ENCODE results near the gene LPIN3.

Gene LPIN3

DNA sequence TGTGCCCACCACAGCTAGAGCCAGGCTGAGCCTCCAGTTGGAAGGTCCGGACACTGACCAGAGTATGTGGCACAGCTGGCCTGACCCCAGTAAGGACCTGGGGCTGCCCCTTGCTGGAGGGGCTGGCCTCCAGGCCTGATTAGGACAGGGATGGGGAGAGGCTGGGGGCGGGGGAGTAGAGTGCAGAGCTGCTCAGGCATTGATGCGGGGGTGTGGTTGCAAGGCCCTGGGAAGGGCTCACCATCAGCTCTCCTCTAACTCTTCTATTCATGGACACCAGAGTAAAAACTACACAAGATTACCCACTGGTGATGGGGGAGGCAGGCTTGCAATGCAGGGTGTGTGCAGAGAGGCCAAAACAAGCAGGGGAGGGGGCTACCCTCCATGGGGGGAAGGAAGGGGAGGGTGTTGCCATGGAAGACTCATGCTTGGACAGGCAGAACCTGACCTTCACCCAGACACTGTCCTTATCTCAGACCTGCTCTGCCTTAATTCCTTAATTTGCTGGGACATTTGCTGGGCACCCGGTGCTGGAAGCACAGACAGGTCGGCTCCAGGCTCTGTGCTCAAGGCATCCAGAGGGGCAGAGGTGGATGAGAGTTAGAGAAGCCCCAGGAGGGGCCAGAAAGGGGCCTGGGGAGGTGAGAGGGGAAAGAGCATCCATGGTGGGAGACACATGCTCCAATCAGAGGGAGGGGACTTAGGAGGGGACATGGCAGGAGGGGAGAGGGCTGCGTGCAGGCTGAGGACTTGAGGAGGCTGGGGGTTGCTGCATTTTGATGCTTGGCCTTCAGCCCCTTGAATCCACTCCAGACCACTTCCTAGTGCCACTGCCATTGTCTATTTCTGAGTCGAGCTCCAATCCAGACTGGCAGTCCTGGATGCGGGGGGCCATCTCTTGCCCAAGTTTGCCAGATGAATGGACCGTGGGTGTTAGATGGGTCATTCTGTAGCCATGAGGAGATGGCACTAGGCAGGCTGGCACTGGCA is 33.6 kb downstream of the LPIN3 start:
- Histone ChIP-seq H3K36me3 (ENCODE audit: insufficient read depth, low read depth, low read length) (no peaks in the 10 kb centered on the region), H3K27me3 (ENCODE audit: insufficient read depth, low read length) (peaks cover 11% of the 10 kb centered on the region), H3K4me1 (ENCODE audit: insufficient read depth, low read length) (no peaks in the 10 kb centered on the region), H3K27ac (ENCODE audit: low read length) (no peak overlapping the region), H3K4me3 (ENCODE audit: low read length) (no peak overlapping the region), H3K9ac (ENCODE audit: low read depth, low read length) (no peak overlapping the region), H3K9me3 (ENCODE audit: insufficient read depth, low read depth, low read length) (peaks cover 3% of the 10 kb centered on the region; the same call in 1 of the 2 replicates)

DNA sequence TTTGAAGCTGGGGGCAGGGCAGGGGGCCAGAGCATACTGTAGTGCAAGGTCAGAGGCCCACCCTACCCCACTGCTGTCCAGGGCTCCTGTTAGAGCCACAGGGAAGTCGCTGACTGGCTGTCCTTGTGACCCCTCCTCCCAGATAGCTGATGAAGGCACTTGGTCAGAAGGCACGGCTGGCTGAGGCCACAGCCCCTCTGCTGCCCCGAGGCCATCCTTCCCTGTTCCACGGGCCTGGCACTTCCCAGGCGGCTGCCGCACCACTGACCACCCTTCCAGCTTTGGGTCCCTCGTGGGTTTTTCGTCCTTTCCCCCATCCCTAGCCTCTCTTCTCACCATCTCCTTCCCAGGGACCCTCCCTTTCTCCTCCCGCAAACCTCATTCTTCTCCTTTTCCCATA is 35.2 kb downstream of the LPIN3 start:
- no peaks in the 10 kb centered on the region for H3K27me3 ChIP-seq (ENCODE audit: insufficient read depth, low read length)
- no peaks in the 10 kb centered on the region for H3K4me1 ChIP-seq (ENCODE audit: insufficient read depth, low read length)
- no peak overlapping the region for H3K27ac ChIP-seq (ENCODE audit: low read length)
- H3K4me3 ChIP-seq (ENCODE audit: low read length): no peak overlapping the region
- peaks cover 3% of the 10 kb centered on the region; the same call in 1 of the 2 replicates for H3K9me3 ChIP-seq (ENCODE audit: insufficient read depth, low read depth, low read length)
- no peak overlapping the region for H3K9ac ChIP-seq (ENCODE audit: low read depth, low read length)
- no peaks in the 10 kb centered on the region for H3K36me3 ChIP-seq (ENCODE audit: insufficient read depth, low read depth, low read length)

DNA sequence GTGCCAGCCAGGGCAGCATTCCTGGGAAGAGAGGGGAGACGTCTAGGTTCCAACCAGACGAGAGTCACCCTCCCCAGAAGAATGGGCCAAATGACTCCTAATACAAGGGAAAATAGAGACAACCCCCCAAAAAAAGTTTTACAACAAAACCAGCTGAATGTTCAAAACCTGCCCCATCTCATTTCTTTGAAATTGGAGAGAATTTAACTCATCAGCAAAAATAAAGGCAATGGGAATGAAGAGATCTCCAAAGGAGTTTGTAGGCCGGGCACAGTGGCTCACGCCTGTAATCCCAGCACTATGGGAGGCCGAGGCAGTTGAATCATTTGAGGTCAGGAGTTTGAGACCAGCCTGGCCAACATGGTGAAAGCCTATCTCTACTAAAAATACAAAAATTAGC is 35.7 kb downstream of the LPIN3 start:
- H3K27ac ChIP-seq (ENCODE audit: low read length): no peak overlapping the region
- no peaks in the 10 kb centered on the region for H3K27me3 ChIP-seq (ENCODE audit: insufficient read depth, low read length)
- H3K36me3 ChIP-seq (ENCODE audit: insufficient read depth, low read depth, low read length): no peaks in the 10 kb centered on the region
- H3K4me3 ChIP-seq (ENCODE audit: low read length): no peak overlapping the region
- no peak overlapping the region for H3K9ac ChIP-seq (ENCODE audit: low read depth, low read length)
- no peaks in the 10 kb centered on the region for H3K4me1 ChIP-seq (ENCODE audit: insufficient read depth, low read length)
- no peaks in the 10 kb centered on the region; the same call in 1 of the 2 replicates for H3K9me3 ChIP-seq (ENCODE audit: insufficient read depth, low read depth, low read length)

DNA sequence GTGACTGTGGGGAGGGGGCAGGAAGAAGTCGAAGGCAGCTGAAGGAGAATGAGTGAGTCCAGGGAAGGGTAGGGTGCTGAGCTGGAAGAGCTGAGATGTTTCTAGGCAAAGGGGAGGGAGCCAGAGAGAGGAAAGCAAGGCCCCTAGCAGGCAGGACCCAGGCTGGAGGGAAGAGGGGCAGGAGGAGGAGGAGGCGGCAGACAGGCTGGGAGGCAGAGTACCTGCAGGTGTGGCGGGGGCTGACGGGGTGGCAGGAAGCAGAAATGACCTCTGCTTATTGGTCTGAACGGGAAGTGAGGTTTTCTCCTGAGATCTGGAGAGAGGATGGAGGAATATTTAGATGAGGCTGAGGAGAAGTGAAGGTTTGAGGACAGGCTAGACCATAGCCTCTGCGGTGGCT is 36.7 kb downstream of the LPIN3 start:
- Histone ChIP-seq H3K9ac (ENCODE audit: low read depth, low read length) (no peak overlapping the region), H3K27ac (ENCODE audit: low read length) (no peak overlapping the region), H3K4me3 (ENCODE audit: low read length) (no peak overlapping the region), H3K27me3 (ENCODE audit: insufficient read depth, low read length) (no peaks in the 10 kb centered on the region), H3K9me3 (ENCODE audit: insufficient read depth, low read depth, low read length) (no peaks in the 10 kb centered on the region), H3K4me1 (ENCODE audit: insufficient read depth, low read length) (no peaks in the 10 kb centered on the region), H3K36me3 (ENCODE audit: insufficient read depth, low read depth, low read length) (no peaks in the 10 kb centered on the region)

DNA sequence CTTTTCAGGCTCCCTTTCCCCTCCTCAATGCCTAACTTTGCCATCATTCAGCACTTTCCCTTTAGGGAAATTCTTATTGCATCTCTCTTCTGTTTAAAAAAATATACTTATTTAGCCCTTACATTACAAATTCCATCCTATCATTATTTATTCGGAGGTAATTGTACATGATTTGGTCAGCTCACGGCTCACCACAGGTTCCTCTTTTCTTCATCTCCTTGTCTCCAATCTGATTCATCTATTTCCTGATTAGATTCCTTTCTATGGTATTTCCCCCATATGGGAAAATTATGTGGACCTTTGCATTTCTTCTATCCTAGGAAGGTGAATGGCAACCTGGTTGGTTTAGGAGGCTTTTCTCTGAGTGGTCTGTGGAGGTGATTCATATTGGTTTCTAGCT is 38.9 kb downstream of the LPIN3 start:
- H3K27ac ChIP-seq (ENCODE audit: low read length): no peak overlapping the region
- no peaks in the 10 kb centered on the region for H3K4me1 ChIP-seq (ENCODE audit: insufficient read depth, low read length)
- no peak overlapping the region for H3K4me3 ChIP-seq (ENCODE audit: low read length)
- no peaks in the 10 kb centered on the region for H3K9me3 ChIP-seq (ENCODE audit: insufficient read depth, low read depth, low read length)
- no peaks in the 10 kb centered on the region for H3K36me3 ChIP-seq (ENCODE audit: insufficient read depth, low read depth, low read length)
- H3K27me3 ChIP-seq (ENCODE audit: insufficient read depth, low read length): no peaks in the 10 kb centered on the region
- no peak overlapping the region for H3K9ac ChIP-seq (ENCODE audit: low read depth, low read length)

DNA sequence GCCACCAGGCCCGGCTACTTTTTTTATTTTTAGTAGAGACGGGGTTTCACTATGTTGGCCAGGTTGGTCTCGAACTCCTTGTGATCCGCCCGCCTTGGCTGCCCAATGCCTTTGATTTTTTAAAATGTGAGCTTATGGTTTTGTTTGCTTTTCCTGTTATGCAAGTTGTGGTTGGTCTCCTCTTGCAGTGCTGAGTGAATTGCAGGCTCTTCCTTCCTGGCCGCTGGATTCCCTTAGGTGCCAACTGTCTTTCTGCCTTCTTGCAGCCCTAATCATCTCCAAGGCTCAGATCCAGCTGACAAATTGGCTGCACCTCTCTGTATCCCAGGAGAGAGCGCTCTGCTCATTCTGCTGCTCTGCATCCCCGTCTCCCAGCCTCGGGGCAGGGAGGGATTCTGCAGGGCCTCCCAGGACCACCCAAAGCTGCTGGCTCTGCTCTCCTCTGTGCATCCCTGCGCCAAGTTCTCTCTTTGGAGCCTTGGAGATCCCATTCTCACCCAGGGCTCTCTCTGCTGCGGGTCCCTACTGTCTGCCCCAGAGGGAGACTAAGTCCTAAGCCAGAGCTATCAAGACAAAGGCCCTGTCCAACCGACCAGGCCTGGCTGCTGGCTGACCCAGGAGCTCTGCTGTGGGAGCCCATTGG is 40.1 kb downstream of the LPIN3 start:
- Histone ChIP-seq H3K4me3 (ENCODE audit: low read length) (no peak overlapping the region), H3K4me1 (ENCODE audit: insufficient read depth, low read length) (no peaks in the 10 kb centered on the region), H3K9ac (ENCODE audit: low read depth, low read length) (no peak overlapping the region), H3K9me3 (ENCODE audit: insufficient read depth, low read depth, low read length) (no peaks in the 10 kb centered on the region), H3K27ac (ENCODE audit: low read length) (no peak overlapping the region), H3K27me3 (ENCODE audit: insufficient read depth, low read length) (no peaks in the 10 kb centered on the region), H3K36me3 (ENCODE audit: insufficient read depth, low read depth, low read length) (no peaks in the 10 kb centered on the region)

DNA sequence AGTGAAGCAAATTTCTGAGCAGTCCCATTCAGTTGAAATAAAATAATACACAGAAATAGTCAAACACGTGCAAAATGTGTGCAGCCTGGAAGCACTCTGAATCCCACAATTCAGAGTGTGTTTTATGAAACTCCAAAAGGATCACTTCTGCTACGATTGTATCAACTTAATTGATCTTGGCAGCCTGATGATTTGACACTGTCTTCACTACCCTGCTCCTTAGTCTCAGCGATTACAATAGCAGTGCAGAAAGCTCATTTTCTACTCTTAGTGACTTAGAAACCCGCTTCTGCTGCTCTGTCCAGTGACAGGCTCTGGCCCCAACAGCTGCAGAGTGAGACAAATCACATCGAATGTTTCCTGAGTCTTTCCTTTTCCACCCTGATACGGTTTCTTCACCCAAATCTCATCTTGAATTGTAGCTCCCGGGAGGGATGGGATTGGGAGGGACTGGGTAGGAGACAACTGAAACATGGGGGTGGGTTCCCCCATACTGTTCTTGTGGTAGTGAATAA is 42.2 kb downstream of the LPIN3 start:
- no peaks in the 10 kb centered on the region for H3K9me3 ChIP-seq (ENCODE audit: insufficient read depth, low read depth, low read length)
- no peaks in the 10 kb centered on the region for H3K4me1 ChIP-seq (ENCODE audit: insufficient read depth, low read length)
- H3K9ac ChIP-seq (ENCODE audit: low read depth, low read length): no peak overlapping the region
- no peak overlapping the region for H3K27ac ChIP-seq (ENCODE audit: low read length)
- H3K4me3 ChIP-seq (ENCODE audit: low read length): no peak overlapping the region
- H3K36me3 ChIP-seq (ENCODE audit: insufficient read depth, low read depth, low read length): no peaks in the 10 kb centered on the region
- no peaks in the 10 kb centered on the region for H3K27me3 ChIP-seq (ENCODE audit: insufficient read depth, low read length)

DNA sequence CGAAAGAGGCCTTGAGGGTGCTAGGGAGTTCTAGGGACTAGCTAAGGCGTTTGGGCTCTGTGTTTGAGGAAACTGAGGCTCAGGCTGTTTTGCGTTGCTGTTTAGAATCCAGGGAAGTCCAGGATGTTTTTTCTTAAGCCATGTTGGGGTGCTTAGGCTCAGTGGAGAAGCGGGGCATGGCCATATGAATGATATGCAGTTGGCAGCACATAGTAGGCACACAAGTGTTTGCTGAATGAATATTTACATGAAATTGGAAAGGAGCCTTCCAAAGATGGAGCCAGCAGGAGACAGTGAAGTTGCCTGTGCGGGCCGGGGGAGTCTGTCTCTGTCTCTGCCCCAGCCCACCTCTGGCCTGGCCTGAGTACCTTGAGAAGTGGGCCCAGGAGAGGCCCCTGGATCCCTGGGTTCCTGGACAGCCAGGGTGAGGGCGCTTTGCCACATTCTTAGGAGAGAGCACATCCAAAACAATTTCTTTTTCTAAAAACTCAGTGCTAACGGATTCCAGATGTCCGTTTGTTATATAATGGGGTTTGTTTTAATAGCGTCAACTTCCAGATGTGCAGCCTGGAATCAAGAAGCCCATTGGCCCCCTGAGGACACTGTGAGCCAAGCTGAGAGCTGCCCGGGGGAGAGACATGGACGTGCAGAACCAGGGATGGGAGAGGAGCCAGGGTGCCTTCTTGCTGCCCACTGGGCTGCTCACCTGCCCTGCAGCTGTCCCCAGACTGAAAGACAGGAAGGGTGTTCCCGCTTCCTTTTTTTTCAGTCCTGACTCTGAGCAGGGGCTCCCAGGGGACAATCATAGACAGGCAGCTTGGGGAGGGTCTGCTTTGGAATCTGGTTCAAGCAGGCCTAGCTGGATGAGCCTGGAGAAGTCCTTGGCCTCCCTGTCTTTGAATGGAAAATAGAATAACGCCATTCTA is 46.1 kb downstream of the LPIN3 start:
- H3K36me3 ChIP-seq (ENCODE audit: insufficient read depth, low read depth, low read length): no peaks in the 10 kb centered on the region
- H3K4me1 ChIP-seq (ENCODE audit: insufficient read depth, low read length): no peaks in the 10 kb centered on the region
- no peak overlapping the region for H3K4me3 ChIP-seq (ENCODE audit: low read length)
- no peaks in the 10 kb centered on the region for H3K27me3 ChIP-seq (ENCODE audit: insufficient read depth, low read length)
- H3K27ac ChIP-seq (ENCODE audit: low read length): no peak overlapping the region
- no peaks in the 10 kb centered on the region for H3K9me3 ChIP-seq (ENCODE audit: insufficient read depth, low read depth, low read length)
- no peak overlapping the region for H3K9ac ChIP-seq (ENCODE audit: low read depth, low read length)

DNA sequence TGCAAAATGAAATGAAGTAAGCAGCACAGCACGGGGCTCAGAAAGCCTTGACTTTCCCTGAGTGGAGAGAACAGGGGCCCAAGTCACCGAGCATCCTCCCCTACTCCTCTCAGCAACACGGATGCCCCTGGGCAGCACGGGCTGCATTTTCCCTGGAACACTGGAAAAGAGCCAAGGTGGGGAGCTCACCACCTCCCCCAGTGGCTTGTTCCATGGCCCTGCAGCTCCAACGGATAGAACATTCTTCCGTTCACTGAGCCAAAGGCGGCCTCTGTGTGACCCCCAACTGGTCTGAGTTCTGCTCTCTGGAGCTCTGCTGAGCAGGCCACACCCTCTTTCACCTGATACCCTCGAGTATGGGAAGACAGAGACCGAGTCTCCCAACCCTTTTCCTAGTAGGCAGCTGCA is 46.8 kb downstream of the LPIN3 start:
- Histone ChIP-seq H3K9ac (ENCODE audit: low read depth, low read length) (no peak overlapping the region), H3K27ac (ENCODE audit: low read length) (no peak overlapping the region), H3K9me3 (ENCODE audit: insufficient read depth, low read depth, low read length) (no peaks in the 10 kb centered on the region), H3K4me1 (ENCODE audit: insufficient read depth, low read length) (no peaks in the 10 kb centered on the region), H3K36me3 (ENCODE audit: insufficient read depth, low read depth, low read length) (no peaks in the 10 kb centered on the region), H3K27me3 (ENCODE audit: insufficient read depth, low read length) (no peaks in the 10 kb centered on the region), H3K4me3 (ENCODE audit: low read length) (no peak overlapping the region)

DNA sequence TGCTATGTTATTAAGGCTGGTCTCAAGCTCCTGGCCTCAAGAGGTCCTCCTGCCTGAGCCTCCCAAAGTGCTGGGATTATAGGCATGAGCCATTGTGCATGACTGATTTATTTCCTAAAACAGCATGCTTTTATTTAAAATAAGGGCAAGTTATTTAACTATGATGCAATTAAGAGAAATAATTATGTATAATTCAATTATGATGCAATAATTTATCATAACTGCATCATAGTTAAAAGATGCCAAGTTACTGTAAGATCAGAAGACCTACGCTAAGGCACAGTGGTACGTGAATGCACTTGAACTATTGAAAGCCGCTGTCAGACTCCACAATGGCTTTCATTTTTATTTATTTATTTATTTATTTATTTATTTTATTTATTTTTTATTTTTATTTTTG is 50.3 kb downstream of the LPIN3 start:
- H3K9me3 ChIP-seq (ENCODE audit: insufficient read depth, low read depth, low read length): no peaks in the 10 kb centered on the region
- peaks cover under 1% of the 10 kb centered on the region; the same call in 1 of the 2 replicates for H3K4me1 ChIP-seq (ENCODE audit: insufficient read depth, low read length)
- H3K4me3 ChIP-seq (ENCODE audit: low read length): no peak overlapping the region
- no peaks in the 10 kb centered on the region for H3K27me3 ChIP-seq (ENCODE audit: insufficient read depth, low read length)
- H3K36me3 ChIP-seq (ENCODE audit: insufficient read depth, low read depth, low read length): no peaks in the 10 kb centered on the region
- H3K27ac ChIP-seq (ENCODE audit: low read length): no peak overlapping the region
- H3K9ac ChIP-seq (ENCODE audit: low read depth, low read length): no peak overlapping the region

DNA sequence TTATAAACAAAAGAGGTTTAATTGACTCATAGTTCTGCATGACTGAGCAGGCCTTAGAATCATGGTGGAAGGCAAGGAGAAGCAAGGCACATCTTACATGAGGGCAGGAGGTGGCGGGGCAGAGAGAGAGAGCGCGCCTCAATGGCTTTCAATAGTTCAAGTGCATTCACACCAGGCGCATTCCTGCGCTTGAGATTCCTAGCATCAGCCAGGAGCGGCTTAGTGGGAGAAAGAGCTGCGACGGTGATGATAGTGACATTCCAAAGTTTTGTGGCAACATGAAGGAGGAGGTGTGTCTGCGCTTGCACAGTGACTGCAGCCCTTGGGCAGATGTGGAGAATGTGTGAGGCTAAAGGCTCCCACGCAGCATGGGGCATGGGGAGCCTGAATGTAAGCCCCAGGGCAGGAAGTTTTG is 51.0 kb downstream of the LPIN3 start:
- H3K4me3 ChIP-seq (ENCODE audit: low read length): no peak overlapping the region
- H3K9ac ChIP-seq (ENCODE audit: low read depth, low read length): no peak overlapping the region
- no peaks in the 10 kb centered on the region for H3K36me3 ChIP-seq (ENCODE audit: insufficient read depth, low read depth, low read length)
- H3K27me3 ChIP-seq (ENCODE audit: insufficient read depth, low read length): no peaks in the 10 kb centered on the region
- no peaks in the 10 kb centered on the region for H3K9me3 ChIP-seq (ENCODE audit: insufficient read depth, low read depth, low read length)
- H3K27ac ChIP-seq (ENCODE audit: low read length): no peak overlapping the region
- peaks cover 7% of the 10 kb centered on the region; the same call in 1 of the 2 replicates for H3K4me1 ChIP-seq (ENCODE audit: insufficient read depth, low read length)

All from iPS-20b (cell line).